ENCODE data around the gene MYL5.
A peak's percentile ranks its signal among the peaks of the same experiment; 100 is the strongest.
"Not testable (repeated sequence)": the region's sequence is repeated elsewhere in the genome, so short reads cannot be mapped to it uniquely, and the experiment has no call there.

Gene MYL5

GRCh38 chr4:704198-704891, 30.0 kb downstream of the MYL5 start:
- TF ChIP-seq CREB5 (CRISPR knock-in tag; IDR thresholded peaks at IDR 0.05; ENCODE audit: low read depth) (no peak), ISL1 (CRISPR knock-in tag; IDR thresholded peaks at IDR 0.05) (no peak), TCF4 (CRISPR knock-in tag; IDR thresholded peaks at IDR 0.05; ENCODE audit: borderline replicate concordance) (no peak), OSR1 (CRISPR knock-in tag; IDR thresholded peaks at IDR 0.05) (no peak), SNAI2 (CRISPR knock-in tag; IDR thresholded peaks at IDR 0.05) (no peak)
- TF ChIP-seq, protein P1, sequence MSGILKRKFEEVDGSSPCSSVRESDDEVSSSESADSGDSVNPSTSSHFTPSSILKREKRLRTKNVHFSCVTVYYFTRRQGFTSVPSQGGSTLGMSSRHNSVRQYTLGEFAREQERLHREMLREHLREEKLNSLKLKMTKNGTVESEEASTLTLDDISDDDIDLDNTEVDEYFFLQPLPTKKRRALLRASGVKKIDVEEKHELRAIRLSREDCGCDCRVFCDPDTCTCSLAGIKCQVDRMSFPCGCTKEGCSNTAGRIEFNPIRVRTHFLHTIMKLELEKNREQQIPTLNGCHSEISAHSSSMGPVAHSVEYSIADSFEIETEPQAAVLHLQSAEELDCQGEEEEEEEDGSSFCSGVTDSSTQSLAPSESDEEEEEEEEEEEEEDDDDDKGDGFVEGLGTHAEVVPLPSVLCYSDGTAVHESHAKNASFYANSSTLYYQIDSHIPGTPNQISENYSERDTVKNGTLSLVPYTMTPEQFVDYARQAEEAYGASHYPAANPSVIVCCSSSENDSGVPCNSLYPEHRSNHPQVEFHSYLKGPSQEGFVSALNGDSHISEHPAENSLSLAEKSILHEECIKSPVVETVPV (CRISPR knock-in tag; IDR thresholded peaks at IDR 0.05) = no peak
- no peak for ATAC-seq

- ATAC-seq = no peak
- TF ChIP-seq GLIS3 (CRISPR knock-in tag; IDR thresholded peaks at IDR 0.05) (no peak), CSDC2 (CRISPR knock-in tag; IDR thresholded peaks at IDR 0.05) (no peak), BACH2 (CRISPR knock-in tag; IDR thresholded peaks at IDR 0.05; ENCODE audit: borderline replicate concordance) (no peak), ZNF70 (CRISPR knock-in tag; IDR thresholded peaks at IDR 0.05) (no peak), TSHZ2 (CRISPR knock-in tag; IDR thresholded peaks at IDR 0.05) (no peak), OSR1 (CRISPR knock-in tag; IDR thresholded peaks at IDR 0.05) (no peak), RARB (CRISPR knock-in tag; IDR thresholded peaks at IDR 0.05) (no peak), ESRRG (CRISPR knock-in tag; IDR thresholded peaks at IDR 0.05) (no peak), CREB5 (CRISPR knock-in tag; IDR thresholded peaks at IDR 0.05; ENCODE audit: low read depth) (no peak)
These were observed 30.6 kb downstream of the MYL5 start for GRCh38 chr4:704971-705277.

DNA sequence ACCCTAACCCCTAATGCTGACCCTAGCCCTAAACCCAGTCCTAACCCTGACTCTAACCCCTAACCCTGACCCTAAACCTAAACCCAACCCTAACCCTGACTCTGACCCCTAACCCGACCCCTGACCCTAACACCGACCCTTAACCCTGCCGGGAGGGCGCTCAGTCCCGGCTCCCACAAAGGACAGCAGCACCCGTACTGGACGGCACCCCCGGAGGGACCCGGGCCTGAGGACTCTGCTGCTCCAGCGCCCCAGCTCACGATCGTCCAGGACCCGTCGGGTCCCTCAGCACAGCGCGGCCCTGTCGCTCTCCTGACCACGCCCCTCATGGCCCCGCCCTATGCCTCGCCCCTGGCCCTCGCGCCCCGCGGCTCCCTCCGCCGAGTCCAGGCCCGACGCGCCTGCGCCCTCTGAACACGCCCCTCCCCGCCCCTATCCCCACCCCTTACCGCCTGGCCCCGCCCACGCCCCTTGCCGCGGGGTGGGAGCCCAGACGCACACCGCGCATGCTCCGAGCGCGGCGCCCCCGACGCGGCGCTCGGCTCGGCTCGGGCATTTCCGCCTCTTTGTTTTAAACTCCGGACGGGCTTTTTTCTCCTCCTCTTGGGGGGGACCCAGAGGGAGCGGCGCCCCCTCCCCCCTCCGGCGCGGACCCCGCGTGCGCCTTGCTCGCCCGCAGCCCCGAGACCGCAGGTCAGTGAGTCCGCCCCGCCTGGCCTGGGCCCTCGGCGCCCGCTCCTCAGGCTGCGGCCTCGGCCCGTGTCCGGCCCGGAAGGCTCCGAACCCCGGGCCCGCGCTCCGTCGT, 31.1 kb downstream of the MYL5 start, which contains the start of gene PCGF3:
PCGF3 (plus strand) TSS at position 555 of the 805 bp plus-strand sequence. CDS start 27,849 bp downstream, outside the sequence.
- ATAC-seq = peak; percentile 96
- TF ChIP-seq ZNF565 (CRISPR knock-in tag; conservative IDR thresholded peaks at IDR 0.05; ENCODE audit: low read depth) (no peak), BACH2 (CRISPR knock-in tag; IDR thresholded peaks at IDR 0.05; ENCODE audit: borderline replicate concordance) (no peak), TSHZ2 (CRISPR knock-in tag; IDR thresholded peaks at IDR 0.05) (no peak), RARB (CRISPR knock-in tag; IDR thresholded peaks at IDR 0.05) (no peak), PPARA (CRISPR knock-in tag; IDR thresholded peaks at IDR 0.05; ENCODE audit: borderline replicate concordance) (no peak), OSR1 (CRISPR knock-in tag; IDR thresholded peaks at IDR 0.05) (no peak), ZC3H10 (CRISPR knock-in tag; IDR thresholded peaks at IDR 0.05) (no peak), ESRRG (CRISPR knock-in tag; IDR thresholded peaks at IDR 0.05) (no peak), CSDC2 (CRISPR knock-in tag; IDR thresholded peaks at IDR 0.05) (no peak), ARNTL (CRISPR knock-in tag; IDR thresholded peaks at IDR 0.05; ENCODE audit: borderline replicate concordance, low read depth) (no peak), TOX (CRISPR knock-in tag; IDR thresholded peaks at IDR 0.05; ENCODE audit: borderline replicate concordance) (no peak), GLIS3 (CRISPR knock-in tag; IDR thresholded peaks at IDR 0.05) (no peak), ZNF8 (CRISPR knock-in tag; IDR thresholded peaks at IDR 0.05) (no peak), TCF4 (CRISPR knock-in tag; IDR thresholded peaks at IDR 0.05; ENCODE audit: borderline replicate concordance) (no peak), PATZ1 (CRISPR knock-in tag; IDR thresholded peaks at IDR 0.05; ENCODE audit: borderline replicate concordance) (no peak)
- TF ChIP-seq, protein P1 (CRISPR knock-in tag; IDR thresholded peaks at IDR 0.05) = no peak

DNA sequence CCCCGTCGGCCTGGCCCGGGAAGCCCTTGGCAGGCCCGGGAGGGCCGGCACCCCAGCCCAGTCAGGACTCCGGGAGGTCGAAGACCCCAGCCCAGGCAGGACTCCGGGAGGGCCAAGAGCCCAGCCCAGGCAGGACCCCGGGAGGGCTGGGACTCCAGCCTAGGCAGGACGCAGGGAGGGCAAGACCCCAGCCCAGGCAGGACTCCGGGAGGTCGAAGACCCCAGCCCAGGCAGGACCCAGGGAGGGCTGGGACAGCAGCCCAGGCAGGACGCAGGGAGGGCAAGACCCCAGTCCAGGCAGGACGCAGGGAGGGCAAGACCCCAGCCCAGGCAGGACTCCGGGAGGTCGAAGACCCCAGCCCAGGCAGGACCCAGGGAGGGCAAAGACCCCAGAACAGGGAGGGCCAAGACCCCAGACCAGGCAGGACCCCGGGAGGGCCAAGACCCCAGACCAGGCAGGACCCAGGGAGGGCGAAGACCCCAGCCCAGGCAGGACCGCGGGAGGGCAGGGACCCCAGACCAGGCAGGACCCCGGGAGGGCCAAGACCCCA, 31.8 kb downstream of the MYL5 start:
- ATAC-seq = not testable (repeated sequence)
